ENCODE data around the gene NUP35.

The NUP35 gene

DNA sequence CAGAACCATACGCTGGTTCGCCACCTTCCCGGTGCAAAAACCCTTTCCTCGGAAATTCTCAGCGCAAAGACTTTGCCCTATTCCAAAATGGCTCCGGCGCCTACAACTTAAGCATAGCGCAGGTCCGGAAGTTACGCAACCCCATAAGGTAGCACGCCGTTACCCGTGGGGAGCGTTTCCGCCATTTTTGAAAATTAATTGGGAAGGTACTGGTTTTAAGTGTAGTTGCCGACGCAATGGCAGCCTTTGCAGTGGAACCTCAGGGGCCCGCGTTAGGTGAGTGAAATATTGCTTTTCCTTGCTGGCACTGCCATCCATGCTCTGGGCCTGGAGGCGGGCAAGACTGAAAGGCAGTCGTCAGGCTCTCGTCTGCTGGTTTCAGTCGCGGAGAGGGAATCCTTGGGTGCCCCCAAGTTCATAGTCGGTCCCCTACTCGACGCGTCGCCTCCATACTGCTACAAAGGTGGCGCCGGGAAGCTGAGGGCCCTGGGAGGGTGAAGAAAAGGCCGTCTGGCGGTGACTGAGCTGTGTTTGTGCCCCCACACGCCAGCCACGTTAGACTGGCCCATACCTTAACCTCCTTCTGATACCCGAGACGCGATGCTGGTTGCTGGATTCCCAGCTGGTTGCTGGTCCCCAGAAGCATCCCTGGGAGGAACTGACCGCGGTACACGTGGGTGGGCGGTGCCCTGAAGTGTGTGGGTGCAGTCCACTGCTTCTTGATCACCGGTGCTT, at the start of gene NUP35:
Gene NUP35 (plus strand): TSS at position 222 of the 735 bp plus-strand sequence. CDS start 15 bp downstream, at position 237.
- DNase-seq = peak; percentile 83 to 89

DNA sequence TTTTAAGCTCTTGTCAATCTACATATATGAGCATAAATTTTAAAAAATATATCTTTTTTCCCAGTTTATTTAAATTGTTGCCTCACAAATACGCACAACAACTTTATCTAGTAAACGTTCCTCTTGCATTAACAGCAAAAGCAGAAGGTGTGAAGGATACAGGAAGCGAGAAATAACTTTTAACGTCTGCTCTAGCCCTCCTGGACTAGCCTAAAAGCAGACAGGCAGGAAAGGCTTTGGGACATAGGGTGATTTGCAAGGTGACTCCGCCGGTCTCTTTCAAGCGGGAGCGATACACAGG, 46.1 kb upstream of the NUP35 start:
- no peak for DNase-seq

- DNase-seq = peak; percentile 87 to 91
Observed at GRCh38 chr2:183078464-183079138, 45.6 kb upstream of the NUP35 start, which contains the start of gene DUSP19. TSS of gene DUSP19 (plus strand) at chr2:183078747. CDS start at chr2:183078934, 187 bp downstream.

DNA sequence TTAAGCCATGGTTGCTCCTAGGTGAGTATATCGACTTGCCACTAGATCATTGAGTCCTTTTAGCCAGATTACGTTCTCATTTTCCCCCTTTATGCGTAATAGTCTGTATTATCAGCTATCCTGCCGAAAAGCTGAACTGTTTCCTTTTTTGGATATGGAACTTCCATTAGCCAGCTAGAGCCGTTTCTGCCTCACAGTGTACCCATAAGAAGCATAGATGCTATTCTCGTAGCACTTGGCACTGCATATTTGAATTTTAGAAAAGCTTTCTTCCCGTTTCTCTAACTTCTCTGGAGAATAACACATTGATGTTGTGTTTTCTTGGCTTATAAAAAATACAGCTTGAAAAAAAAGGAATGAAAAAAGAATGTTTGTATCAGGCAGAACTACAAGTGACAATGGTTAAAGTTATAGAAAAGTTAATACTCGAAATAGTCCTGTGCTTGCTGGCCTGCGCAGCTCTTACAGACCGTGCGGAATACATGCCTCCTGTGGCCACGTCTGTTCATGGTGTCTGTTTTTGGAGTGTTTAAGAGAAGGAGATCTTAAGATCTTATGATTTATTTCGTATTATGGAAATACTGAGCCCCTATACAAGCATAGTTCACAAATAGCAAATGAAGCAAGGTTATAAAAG, 45.0 kb upstream of the NUP35 start:
- DNase-seq = no peak

GRCh38 chr2:183081911-183082310, 42.3 kb upstream of the NUP35 start:
- DNase-seq = no peak

GRCh38 chr2:183088061-183088460, 36.2 kb upstream of the NUP35 start:
- no peak for DNase-seq

DNA sequence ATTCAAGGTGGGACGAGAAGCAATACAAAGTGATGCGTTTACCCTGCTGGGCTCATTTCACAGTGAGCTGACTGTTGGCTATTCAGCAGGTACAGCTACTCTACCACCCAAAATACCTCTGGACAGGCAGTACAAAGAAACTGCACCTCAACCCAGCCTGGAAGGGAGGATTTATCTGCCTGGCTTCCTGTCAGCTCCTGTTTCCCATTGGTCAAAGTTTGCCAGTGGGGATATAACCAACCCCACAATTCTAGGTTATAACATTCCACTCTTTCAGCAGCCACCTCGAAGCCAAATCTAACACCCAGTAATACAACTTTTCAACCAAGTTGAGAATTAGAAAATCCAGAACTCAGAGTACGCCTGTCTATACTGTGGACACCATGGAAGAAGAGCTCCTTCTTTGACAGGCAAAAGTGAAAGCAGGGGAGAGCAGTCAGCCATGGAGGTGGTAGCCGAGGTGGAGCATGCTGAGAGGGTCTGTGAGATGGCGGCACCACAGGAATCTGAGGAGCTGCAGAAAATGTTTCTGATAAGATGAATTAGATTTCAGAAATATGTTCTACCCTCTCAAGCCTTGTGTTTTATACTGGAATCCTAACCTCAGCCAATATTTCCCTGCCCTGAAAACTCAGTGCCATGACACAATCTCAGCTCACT, 34.9 kb upstream of the NUP35 start:
- DNase-seq = no peak

- no peak for DNase-seq
Observed at GRCh38 chr2:183091318-183091953, 32.8 kb upstream of the NUP35 start.

DNA sequence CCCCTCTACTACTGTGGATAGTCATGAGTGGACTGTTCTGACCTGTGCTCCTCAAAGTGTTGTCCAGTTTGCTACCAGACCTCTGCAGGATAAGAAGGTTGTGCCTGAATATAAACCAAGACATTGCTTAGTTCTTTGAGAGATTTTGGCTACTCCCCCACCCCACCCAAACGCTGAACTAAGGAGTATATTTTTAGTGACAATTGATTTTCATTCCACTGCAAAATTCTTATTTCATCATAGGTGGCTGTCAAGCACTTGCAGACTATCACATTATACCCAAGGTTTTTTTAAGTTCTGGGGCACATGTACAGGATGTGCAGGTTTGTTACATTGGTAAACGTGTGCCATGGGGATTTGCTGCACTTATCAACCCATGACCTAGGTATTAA, 32.3 kb upstream of the NUP35 start:
- no peak for DNase-seq

DNA sequence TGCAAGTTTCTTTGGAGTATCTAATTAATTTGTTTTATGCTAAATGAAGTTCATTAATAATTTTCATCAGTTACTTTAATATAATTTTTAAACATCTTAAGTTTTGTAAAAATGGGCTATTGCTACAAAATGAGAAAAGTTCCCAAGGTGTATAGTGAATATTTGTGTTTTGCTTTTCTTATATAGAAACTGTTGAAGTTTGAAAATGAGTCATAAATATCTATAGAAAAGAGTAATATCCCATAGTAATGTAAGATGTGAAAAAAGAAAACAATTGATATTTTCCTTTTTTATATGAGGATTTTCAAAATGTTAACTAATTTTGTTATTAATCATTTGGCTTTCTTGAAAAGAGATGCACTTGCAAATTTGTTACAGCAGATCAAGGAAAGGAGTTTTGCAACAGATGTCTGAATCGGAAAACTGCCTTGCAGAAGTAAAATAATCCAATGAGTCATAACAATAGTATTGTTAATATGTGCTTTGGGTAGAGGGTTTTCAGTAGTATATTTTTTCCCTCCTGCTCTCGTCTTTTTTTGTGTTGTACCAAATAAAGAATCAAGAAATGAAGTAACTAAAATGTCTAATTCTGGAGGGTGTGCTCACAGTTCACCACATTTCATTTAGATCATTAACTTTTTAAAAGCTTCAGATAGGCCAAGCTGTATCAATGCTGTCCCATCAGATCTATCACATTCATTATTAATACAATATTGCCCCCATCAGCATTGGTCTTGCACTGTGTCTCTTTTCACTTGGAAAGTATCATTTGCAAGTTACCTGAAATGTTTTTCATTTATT, 30.2 kb upstream of the NUP35 start:
- no peak for DNase-seq

- DNase-seq = no peak
Observed at GRCh38 chr2:183105402-183106134, 18.7 kb upstream of the NUP35 start.

DNA sequence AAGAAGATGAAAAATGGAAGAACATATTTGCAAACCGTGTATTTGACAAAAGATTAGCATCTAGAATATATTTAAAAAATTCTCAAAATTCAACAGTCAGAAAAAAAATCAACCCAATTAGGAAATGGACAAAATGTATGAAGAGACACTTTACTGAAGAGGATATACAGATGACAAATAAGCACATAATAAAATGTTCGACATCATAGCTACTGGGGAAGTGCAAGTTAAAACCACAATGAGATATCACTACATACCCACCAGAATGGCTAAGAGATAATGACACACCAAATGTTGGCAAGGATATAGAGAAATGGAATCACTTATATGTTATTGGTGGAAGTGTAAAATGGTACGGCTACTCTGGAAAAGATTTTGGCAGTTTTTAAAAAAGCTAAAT, 11.7 kb upstream of the NUP35 start:
- no peak for DNase-seq

DNA sequence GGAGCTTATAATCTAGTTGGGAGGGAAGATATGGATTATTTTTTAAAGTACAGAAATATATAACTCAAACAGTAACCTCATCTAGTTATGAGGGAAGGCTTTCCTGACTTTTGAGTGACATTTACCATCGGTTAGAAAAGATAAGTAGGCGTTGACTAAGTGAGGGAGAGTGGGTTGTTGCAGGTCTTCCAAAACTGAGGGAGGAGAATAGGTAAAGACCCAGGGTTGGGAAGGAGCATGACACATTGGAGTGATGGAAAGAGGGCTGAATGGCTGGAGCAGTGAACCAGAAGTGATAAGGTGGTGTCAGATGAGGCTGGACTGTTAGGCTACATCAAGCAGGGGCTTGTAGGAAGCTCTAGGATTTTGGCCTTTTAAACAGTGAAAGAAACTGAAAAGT, 10.6 kb upstream of the NUP35 start:
- no peak for DNase-seq

GRCh38 chr2:183117226-183117625, 7.0 kb upstream of the NUP35 start:
- DNase-seq = no peak

- DNase-seq = no peak
Observed at GRCh38 chr2:183123117-183123958, 905 bp upstream of the NUP35 start.

- DNase-seq = no peak
Observed at GRCh38 chr2:183123959-183124221, 353 bp upstream of the NUP35 start.

GRCh38 chr2:183124957-183125255, 663 bp downstream of the NUP35 start:
- no peak for DNase-seq

DNA sequence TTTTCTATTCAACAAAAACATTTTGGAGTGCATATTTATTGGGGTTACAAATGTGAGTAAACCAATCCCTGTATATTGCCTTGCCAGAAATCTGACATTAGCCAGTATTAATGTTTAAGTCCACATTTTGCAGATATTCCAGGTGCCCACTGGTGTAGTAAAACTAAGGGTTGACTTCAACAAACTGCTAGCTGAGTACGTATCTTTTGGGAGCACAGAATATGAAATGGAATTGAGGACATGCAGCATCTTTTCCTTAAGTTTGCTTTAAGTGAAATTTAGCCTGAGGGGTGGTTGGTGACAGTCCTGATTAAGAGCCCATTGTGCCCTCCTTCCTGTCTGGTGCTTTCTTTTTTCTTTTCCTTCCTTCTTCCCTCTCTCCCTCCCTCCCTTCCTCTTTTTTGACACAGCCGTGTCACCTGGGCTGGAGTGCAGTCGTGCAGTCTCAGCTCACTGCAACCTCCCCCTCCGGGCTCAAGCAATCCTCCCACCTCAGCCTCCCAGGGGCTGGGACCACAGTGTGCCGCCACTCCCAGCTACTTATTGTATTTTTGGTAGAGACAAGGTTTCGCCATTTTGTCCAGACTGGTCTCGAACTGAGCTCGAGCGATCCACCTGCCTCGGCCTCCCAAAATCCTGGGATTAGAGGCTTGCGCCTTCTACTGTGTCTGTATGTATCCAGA, 1.6 kb downstream of the NUP35 start:
- no peak for DNase-seq

DNA sequence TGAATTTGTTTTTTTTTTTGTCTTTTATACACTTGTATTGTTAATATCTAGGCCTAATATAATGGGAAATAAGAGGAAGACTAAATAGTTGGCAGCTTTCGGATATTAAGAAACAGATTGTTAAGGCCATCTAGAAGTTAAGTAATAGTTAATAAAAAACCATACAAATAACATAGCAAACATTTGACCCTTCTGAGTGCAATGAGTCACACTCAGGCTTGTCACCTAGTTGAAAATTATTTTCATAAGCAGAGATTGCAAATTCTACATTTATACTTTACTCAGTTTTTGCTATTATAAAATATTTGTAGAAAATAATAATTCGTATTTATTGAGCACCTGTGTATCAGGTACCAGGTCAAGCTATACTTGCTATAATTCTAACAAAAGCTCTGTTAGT, 2.4 kb downstream of the NUP35 start:
- DNase-seq = no peak

DNA sequence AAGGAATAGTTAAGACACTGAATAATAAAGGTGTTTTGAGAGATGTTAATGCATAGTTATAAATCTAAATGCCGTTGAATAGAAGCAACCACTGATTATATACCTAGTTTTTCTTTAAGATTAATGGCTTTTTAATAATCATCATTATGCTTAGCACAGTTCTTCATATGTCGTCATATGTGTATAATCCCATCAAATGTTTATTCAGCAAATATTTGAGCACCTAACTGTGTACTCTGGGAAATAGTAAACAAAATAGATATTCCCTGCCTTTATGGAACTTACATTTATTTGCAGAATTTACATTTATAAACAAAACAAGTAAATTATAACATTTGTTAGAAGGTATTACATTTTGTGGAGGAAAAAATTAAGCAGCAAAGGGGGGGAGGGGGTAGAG, 9.8 kb downstream of the NUP35 start:
- DNase-seq = no peak

- no peak for DNase-seq
Observed at GRCh38 chr2:183148955-183149354, 24.7 kb downstream of the NUP35 start.
